Ishikawa (cell line): ENCODE data around the gene ANKIB1.

Source experiments
- CREB1 ChIP-seq: IDR thresholded peaks from 2 replicates; pipeline ENCODE4 v1.6.1; 2012; ENCODE audit warnings: low read depth
- MAX ChIP-seq: IDR thresholded peaks from 2 replicates; pipeline ENCODE4 v1.6.1; 2012
- RAD21 ChIP-seq: IDR thresholded peaks from 2 replicates; pipeline ENCODE4 v1.6.1; 2012; ENCODE audit warnings: low read depth
- TAF1 ChIP-seq: IDR thresholded peaks from 2 replicates; pipeline ENCODE4 v1.6.1; 2012; ENCODE audit warnings: low read depth, mild to moderate bottlenecking

DNA sequence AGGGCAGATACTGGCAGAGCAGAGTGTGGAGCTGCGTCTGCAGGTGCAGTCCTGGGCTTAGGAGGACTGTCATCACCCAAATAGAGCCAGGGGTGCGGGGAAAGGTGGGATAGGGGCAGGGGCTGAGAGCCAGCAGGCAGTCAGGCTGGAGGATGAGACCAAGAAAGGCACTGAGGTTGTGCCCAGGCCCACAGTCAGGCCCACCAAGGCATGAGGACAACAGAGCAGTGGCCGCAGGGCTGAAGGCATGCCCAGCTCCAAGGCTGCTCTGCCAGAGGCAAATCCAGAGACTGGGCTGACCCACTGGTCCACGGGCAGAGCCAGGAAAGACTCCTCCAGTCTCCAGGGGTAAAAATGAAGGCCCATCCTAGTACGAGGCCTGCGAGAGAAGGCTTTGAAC is 177.2 kb downstream of the ANKIB1 start:
- TF ChIP-seq RAD21 (no peak), CREB1 (no peak), MAX (no peak), TAF1 (no peak)
